NCI-H82 treated with DMSO at 0.1 percent for 48 hours (cell line): Measurements from ENCODE around the gene SLC6A17.

Experiments
- DNase-seq: peaks from one replicate; lab custom pipeline; 2025; ENCODE audit not compliant: unreplicated experiment; lab: John Stamatoyannopoulos, UW

The SLC6A17 gene

GRCh38 chr1:110239441-110240430 lies 89.4 kb downstream of the SLC6A17 start:
- no peak for DNase-seq

GRCh38 chr1:110240476-110241210 lies 90.3 kb downstream of the SLC6A17 start:
- DNase-seq: no peak

- no peak for DNase-seq
These were observed 91.2 kb downstream of the SLC6A17 start for GRCh38 chr1:110241516-110241915.

- no peak for DNase-seq
These were observed 91.8 kb downstream of the SLC6A17 start for GRCh38 chr1:110242062-110242461.

GRCh38 chr1:110242731-110243130 lies 92.4 kb downstream of the SLC6A17 start:
- no peak for DNase-seq

- no peak for DNase-seq
These were observed 92.9 kb downstream of the SLC6A17 start for GRCh38 chr1:110243146-110243545.

- no peak for DNase-seq
These were observed 93.3 kb downstream of the SLC6A17 start for GRCh38 chr1:110243574-110243973.

- DNase-seq: no peak
These were observed 95.8 kb downstream of the SLC6A17 start for GRCh38 chr1:110245876-110246620.

- no peak for DNase-seq
These were observed 98.5 kb downstream of the SLC6A17 start for GRCh38 chr1:110248746-110249145.

GRCh38 chr1:110249256-110249655 lies 99.0 kb downstream of the SLC6A17 start:
- no peak for DNase-seq

- DNase-seq: peak; percentile 19
These were observed 99.7 kb downstream of the SLC6A17 start for GRCh38 chr1:110250008-110250407.

- DNase-seq: no peak
These were observed 100.5 kb downstream of the SLC6A17 start for GRCh38 chr1:110250749-110251148.
